ENCODE results near the gene ARMC5.

ARMC5 gene

GRCh38 chr16:31458844-31459686 lies at the start of gene ARMC5:
Gene ARMC5 (plus strand): TSS chr16:31459501. CDS start chr16:31459525, 24 bp downstream.
- H3K4me3 ChIP-seq = peak within 1 kb of the TSS; percentile 65 to 66
- no peaks in the 10 kb centered on the region for H3K9me3 ChIP-seq
- peaks cover 0 to 53% (median 50%) of the 10 kb centered on the region in 4 donors for H3K4me1 ChIP-seq
- intact Hi-C loops (cut with DNase I; ENCODE audit: low total_unique reads) = loop anchor here (2.0 to 10.0 kb wide), 2 partner anchors 16 to 416 kb away; partner anchors contain the start of gene ZNF267
- peaks cover 0 to 36% (median 11%) of the 10 kb centered on the region in 3 donors for H3K36me3 ChIP-seq
- peak; percentile 96 to 99 for DNase-seq
- peak within 1 kb of the TSS; percentile 98 to 99 for H3K27ac ChIP-seq
- H3K27me3 ChIP-seq = no peaks in the 10 kb centered on the region
- TF ChIP-seq CTCF (IDR thresholded peaks at IDR 0.05) = peak; percentile 57 to 61

- Histone ChIP-seq H3K36me3 (no peaks in the 10 kb centered on the region), H3K9me3 (no peaks in the 10 kb centered on the region), H3K4me3 (no peak overlapping the region), H3K27me3 (peaks cover 0 to 25% of the 10 kb centered on the region in 2 donors), H3K27ac (no peak overlapping the region), H3K4me1 (no peaks in the 10 kb centered on the region)
- intact Hi-C loops (cut with DNase I; ENCODE audit: low total_unique reads) = no loop called here
- no peak for TF ChIP-seq CTCF (IDR thresholded peaks at IDR 0.05)
- DNase-seq = no peak
Observed at GRCh38 chr16:31410082-31410481, 49.2 kb upstream of the ARMC5 start.

- TF ChIP-seq CTCF (IDR thresholded peaks at IDR 0.05) = no peak
- peaks cover 0 to 25% of the 10 kb centered on the region in 2 donors for H3K27me3 ChIP-seq
- no peaks in the 10 kb centered on the region for H3K4me1 ChIP-seq
- H3K4me3 ChIP-seq = no peak overlapping the region
- intact Hi-C loops (cut with DNase I; ENCODE audit: low total_unique reads) = no loop called here
- no peak for DNase-seq
- H3K9me3 ChIP-seq = no peaks in the 10 kb centered on the region
- H3K36me3 ChIP-seq = no peaks in the 10 kb centered on the region
- H3K27ac ChIP-seq = no peak overlapping the region
Observed at GRCh38 chr16:31411024-31411844, 48.1 kb upstream of the ARMC5 start.

GRCh38 chr16:31412750-31413149 lies 46.6 kb upstream of the ARMC5 start:
- intact Hi-C loops (cut with DNase I; ENCODE audit: low total_unique reads) = no loop called here
- no peak for DNase-seq
- H3K9me3 ChIP-seq = no peaks in the 10 kb centered on the region
- no peak overlapping the region for H3K27ac ChIP-seq
- TF ChIP-seq CTCF (IDR thresholded peaks at IDR 0.05) = no peak
- H3K27me3 ChIP-seq = peaks cover 0 to 27% of the 10 kb centered on the region in 2 donors
- no peaks in the 10 kb centered on the region for H3K36me3 ChIP-seq
- H3K4me1 ChIP-seq = no peaks in the 10 kb centered on the region
- H3K4me3 ChIP-seq = no peak overlapping the region

- intact Hi-C loops (cut with DNase I; ENCODE audit: low total_unique reads) = no loop called here
- no peaks in the 10 kb centered on the region for H3K36me3 ChIP-seq
- no peaks in the 10 kb centered on the region for H3K4me1 ChIP-seq
- no peaks in the 10 kb centered on the region for H3K9me3 ChIP-seq
- no peak for DNase-seq
- H3K27me3 ChIP-seq = peaks cover 0 to 30% of the 10 kb centered on the region in 2 donors
- TF ChIP-seq CTCF (IDR thresholded peaks at IDR 0.05) = no peak
- H3K4me3 ChIP-seq = no peak overlapping the region
- no peak overlapping the region for H3K27ac ChIP-seq
Observed at GRCh38 chr16:31413381-31413780, 45.9 kb upstream of the ARMC5 start.
